CD1c-positive myeloid dendritic cell (primary cell): ENCODE results near the gene UQCRC2.
"Not testable (repeated sequence)": the region's sequence is repeated elsewhere in the genome, so short reads cannot be mapped to it uniquely, and the experiment has no call there.

Experiments
- DNase-seq: peaks from one replicate; pipeline ENCODE4 v3.0.0-alpha.2; 2016; ENCODE audit errors: extremely low spot score

UQCRC2 gene

GRCh38 chr16:22008215-22009059 is 55.3 kb downstream of the UQCRC2 start:
- DNase-seq, result no peak

GRCh38 chr16:22010902-22011301 is 57.7 kb downstream of the UQCRC2 start:
- DNase-seq, result no peak

GRCh38 chr16:22012241-22012640 is 59.1 kb downstream of the UQCRC2 start:
- no peak for DNase-seq

- DNase-seq, result no peak
These were observed 60.3 kb downstream of the UQCRC2 start for GRCh38 chr16:22013486-22013885.

GRCh38 chr16:22014271-22014873 is 61.2 kb downstream of the UQCRC2 start:
- DNase-seq, result no peak

GRCh38 chr16:22016927-22017326 is 63.8 kb downstream of the UQCRC2 start:
- peak; percentile 4 for DNase-seq

GRCh38 chr16:22018559-22018958 is 65.4 kb downstream of the UQCRC2 start:
- DNase-seq, result no peak

GRCh38 chr16:22022151-22022550 is 69.0 kb downstream of the UQCRC2 start:
- no peak for DNase-seq

GRCh38 chr16:22023505-22023904 is 70.3 kb downstream of the UQCRC2 start:
- no peak for DNase-seq

GRCh38 chr16:22024785-22025184 is 71.6 kb downstream of the UQCRC2 start:
- DNase-seq, result not testable (repeated sequence)

GRCh38 chr16:22027633-22028032 is 74.5 kb downstream of the UQCRC2 start:
- no peak for DNase-seq

GRCh38 chr16:22029632-22030031 is 76.5 kb downstream of the UQCRC2 start:
- DNase-seq, result no peak

GRCh38 chr16:22030087-22030812 is 77.1 kb downstream of the UQCRC2 start:
- no peak for DNase-seq

GRCh38 chr16:22031483-22032083 is 78.4 kb downstream of the UQCRC2 start:
- DNase-seq, result no peak
